NAMALWA (cell line): ENCODE data around the gene KAT6B.

Experiments used
- DNase-seq: peaks from one replicate; pipeline ENCODE4 v3.0.0-alpha.2; 2015; ENCODE audit warnings: low spot score

KAT6B gene

DNA sequence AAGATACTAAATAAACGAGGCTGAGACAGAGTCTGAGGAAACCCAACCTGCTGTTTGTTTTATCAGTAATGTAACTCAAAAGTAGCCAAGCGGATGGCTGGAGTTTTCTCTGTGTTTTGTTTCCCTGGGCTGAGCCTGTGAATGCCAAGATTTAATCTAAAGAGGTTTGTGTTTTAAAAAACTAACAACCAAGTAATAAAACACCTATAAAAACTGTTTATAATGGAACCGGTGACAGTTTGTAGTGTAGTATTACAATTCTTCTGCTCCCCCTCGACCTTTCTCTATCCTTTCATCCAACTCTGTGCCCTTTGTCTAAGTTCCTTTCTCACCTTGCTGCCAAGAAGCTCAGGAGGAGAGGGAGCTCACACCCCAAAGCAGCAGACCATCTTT lies 2.6 kb upstream of the KAT6B start:
- no peak for DNase-seq

DNA sequence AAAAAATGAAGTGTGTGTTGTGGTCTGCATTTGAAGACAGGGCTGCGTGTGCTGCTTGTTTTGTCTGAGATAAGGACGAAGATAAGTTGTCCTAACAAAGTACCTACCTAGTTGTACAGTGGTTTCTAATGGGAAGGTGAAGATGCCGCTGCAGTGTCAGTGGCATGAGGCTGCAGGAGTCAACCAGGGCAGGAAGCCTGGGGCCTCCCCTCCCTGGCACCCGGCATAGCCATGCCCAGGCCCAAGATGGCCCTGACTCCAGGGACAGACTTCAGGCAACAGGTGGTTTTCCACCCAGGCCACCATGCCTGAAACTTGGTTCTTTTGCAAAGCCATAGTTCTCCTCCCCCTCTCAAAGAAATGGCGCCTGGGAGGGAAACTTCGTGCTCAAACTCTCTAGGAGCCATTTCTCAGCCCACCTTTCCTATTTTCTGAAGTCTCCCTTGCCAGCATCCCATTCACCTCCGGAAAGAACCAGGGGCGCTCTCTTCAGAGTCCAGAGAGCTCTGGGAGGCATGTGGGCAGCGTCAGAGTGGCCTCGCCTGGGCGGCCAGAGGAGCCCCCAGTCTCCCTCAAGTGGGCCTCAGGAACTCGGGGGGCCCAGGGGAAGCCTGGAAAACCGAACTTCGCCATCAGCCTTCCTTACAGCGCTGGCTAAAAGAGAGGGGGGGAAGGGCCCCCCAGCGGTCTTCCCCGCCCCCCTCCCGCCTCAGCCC lies 2.1 kb upstream of the KAT6B start:
- no peak for DNase-seq

DNA sequence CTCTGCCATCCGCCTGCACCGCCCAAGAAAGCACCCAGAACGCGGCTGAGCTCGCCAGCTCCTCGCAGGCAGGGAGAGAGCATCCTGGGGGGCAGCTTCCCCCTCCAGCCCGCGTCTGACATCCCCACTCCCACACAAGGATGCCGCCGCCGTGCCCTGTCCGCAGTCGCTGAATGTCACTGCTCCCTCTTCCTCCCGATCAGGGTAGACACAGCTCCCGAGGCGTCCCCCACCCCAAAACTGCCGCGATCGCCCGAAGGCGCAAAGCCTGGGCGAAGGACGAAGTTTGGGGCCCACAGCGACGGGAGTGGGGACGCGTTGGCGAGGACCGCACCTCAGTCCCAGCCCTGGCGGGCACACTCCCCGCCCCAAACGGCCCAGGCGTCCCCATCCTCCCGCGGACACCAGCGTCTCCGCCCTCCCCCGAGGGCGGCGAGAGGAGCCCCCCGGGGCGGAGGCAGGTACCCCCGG lies 1.5 kb upstream of the KAT6B start:
- peak; percentile 31 for DNase-seq

DNA sequence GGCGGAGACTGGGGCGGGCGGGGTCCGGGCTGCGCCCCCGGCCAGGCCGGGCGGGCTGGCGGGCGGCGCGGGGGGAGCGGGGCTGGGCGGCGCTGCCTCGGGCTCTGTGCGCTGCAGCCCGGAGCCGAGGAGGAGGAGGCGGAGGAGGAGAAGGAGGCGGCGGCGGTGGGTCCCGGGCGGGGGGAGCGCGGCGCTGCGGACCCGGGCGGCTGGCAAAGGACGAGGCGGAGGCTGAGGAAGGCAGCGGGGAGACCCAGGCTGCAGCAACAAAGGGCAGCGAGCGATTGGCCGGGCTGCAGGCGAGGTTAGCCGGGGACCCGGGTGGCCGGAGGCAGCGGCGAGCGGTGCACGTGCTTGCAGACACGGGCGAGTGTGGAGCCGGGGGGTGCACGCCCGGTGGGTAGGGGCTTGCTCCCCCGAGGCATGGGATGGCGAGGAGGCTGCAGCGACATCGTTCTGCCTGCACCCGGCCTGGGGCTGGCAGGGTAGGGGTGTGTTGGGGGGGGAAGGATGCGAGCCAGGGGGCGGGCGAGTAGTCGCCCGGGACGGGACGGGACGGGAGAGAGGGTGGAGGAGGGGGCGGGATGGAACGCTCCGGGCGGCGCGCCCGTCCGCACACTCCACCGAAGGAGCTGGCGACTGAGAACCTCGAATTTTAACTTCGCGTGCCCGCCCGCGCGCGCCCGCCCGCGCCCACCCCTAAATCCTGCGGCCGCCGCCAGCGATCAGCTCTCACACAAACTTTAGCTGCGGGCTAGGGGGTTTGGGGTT lies 844 bp upstream of the KAT6B start:
- no peak for DNase-seq

DNA sequence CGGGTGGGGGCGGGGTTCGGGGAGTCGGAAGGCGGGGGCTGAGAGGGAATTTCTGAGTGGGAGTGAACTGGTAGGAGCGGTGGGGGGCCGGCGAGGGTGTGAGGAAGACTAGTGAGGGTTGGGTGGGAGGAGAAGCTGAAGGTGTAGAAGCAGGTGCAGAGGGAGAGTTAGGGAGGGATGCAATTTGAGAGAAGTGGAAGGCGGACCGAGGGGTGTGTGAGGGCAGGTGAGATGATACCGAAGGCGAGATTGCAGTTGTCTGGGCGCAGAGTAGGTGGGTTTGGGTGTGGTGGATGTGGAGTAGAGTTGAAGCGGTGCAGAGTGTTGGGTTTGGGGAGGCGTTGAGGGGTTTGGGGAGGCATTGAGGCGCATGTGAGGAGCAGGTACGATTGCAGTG lies 643 bp downstream of the KAT6B start:
- no peak for DNase-seq

DNA sequence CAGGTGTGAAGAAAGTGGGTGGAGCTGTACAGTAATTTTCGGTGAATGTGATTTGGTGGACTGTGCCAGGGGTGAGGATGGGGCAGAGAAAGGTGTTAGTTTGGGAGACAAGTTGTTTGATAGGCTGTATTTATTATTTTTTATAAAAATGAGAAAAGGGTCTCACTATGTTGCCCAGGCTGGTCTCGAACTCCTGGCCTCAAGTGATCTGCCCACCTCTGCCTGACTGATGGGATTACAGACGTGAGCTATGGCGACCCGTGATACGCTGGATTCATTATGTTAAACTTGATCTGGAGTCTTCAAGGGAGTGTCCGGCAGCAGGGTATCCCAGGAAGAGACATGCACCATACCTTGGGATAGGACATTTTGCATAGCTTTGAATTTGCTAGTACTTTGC lies 1.3 kb downstream of the KAT6B start:
- DNase-seq = no peak

DNA sequence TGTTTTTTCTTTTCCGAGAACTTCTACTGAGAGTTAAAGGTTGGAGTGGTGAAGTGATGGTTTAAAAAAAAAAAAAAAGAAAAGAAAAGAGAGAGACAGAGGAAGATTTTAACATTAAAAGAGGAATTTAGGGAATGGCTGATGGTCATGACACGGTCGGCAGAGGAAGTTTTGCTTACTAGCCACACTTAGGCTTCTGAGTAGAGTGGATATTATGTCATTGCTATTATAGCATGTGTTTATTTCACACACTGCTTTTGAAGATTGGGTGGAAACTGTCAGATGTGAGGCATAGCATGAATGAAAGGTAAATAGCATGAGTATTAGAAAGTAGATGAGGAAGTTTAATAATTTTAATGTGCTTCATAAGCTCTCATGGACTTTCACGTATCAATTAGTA lies 2.5 kb downstream of the KAT6B start:
- DNase-seq = no peak

DNA sequence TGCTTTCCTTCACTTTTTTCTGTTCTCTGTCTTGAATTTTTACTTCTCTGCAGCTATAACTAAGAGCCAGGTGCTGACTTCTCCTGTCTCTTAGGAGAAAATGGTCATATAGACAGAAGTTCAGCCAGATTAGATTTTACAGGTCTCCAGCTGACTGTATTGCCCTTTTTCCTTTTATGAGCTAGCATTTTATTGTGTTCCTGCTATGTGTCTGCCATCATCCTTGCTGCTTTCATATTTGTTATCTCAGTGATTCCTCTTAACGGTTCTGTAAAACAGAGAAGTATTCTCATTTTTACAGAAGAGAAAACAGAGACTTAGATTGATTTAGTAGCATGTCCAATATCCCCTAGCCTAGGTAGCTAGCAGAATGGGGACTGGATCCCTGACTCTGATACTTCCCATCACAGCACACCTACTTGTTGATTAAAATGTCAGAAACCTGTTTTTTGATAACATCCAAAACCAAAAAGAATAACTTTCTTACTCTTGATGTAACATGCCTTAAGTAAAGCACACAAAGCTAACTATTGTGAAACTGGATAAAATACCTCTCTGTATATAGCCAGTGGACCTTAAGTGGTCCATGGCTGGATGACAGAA lies 5.2 kb downstream of the KAT6B start:
- DNase-seq = no peak

DNA sequence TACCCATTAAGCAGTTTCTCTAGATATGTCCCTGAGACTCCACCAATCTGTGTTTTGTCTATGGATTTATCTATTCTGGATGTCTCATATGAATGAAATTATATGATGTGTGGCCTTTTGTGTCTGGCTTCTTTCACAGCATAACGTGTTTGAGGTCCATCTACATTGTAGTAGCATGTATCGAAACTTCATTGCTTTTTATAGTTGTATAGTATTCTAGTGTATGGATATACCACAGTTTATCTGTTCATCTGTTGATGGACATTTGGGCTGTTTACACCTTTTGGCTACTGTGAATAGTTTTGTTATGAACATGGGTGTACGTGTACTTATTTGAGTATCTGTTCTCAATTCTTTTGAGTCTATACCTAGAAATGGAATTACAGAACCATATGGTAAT lies 9.6 kb downstream of the KAT6B start:
- DNase-seq = no peak

DNA sequence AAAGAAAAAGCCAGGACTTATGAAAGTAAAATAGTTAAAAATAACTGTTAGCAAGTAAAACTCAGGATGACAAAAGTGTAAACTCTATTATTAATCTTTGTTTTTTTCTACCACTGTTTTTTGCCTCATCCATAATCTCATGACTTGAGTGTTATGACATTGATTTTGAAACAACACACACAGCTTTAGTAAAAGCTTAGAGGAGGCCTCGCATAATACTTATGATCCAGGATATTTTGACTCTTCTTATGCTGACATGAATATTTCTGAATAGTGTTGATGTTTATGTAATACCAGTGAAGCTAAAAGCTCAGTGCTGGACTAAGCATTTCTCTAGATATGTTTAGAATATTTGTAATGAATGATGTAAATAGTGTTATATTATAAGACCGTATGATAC lies 10.5 kb downstream of the KAT6B start:
- DNase-seq = no peak

DNA sequence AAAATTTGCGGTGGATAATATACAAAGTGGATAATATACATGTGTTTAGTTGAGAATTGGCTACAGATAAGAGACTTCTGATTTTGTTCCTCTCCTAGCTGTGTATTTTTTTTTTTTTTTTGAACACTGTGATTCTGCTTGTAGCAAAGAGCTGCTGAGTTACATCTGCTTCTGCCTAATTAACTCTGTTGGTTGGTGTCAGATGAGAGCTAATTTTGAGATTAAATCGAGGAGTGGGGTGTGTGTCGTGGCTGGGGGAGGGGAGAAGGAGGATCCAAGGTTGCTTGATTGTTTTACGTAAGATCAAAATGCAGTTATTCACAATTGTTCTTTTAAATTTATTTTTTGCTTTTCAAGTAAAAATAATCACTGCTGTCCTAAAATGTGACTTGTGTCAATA lies 11.3 kb downstream of the KAT6B start:
- DNase-seq = no peak

DNA sequence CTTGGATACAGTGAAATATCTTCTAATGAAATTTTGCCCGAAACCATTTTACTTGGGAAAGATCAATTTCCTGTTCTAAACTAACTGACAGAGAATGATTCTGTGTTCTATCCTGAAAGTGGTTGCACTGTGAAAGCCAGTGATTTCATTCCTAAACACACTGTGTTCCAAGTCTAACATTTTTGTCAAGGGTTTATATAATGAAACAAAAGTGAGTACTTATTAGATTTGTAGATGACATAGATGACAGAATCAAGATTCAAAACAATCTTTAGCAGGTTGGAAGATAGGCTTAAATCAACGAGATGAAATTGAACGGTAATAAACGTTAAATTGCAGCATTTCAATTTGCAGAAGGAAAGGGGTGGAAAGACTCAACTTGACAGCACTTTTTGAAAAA lies 13.3 kb downstream of the KAT6B start:
- no peak for DNase-seq

DNA sequence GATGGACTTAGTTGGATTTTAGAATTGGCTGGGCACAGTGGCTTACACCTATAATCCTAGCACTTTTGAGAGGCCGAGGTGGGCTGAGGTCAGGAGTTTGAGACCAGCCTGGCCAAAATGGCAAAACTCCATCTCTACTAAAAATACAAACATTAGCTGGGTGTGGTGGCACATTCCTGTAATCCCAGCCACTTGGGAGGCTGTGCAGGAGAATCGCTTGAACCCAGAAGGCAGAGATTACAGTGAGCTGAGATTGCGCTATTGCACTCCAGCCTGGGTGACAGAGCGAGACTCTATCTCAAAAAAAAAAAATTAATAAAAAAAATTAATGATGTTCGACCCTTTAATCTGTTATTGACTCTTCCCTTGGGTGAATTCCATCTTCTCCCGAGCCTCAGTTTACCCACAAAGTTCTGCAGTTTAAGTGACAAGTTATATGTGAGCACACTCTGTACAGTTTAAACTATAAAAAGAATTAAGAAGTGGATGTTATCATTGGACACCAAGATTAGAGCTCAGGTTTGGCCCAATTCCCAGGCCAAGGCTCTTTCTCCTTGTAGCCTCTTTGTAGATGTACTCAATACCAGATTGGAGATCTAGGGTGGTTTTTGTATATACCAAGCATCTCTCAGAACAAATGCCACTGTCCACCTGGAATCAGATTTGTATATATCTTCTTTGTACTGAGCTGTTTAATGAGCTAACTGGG lies 15.0 kb downstream of the KAT6B start:
- DNase-seq = no peak

DNA sequence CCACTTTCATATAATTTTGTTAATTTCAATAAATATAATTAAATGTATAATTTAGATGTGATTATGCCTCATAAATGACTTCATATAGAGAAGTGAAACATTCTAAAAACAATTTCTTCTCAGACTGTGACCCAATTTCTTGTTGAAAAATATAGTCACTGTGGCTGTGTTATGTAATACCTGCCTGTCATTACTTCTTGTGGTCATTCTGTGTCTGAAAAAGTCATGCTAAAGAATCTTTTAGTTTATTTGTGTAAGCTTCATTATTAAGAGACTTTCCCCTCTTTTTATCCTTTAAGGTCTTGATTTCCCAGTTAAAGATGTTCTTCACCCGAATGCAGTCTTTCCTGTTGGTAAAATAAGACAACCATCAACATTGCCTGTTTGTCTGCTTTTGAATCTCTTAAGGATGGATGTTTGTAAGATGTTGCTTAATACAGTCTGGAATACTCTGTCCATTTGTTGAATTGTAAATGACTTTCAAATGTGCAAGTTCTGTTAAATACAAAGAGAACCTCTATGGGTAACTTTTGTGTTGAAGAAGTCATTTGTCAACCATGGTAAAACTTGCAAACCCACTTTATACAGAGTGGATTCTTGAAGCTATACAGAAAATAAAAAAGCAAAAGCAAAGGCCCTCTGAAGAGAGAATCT lies 16.0 kb downstream of the KAT6B start:
- DNase-seq = no peak

DNA sequence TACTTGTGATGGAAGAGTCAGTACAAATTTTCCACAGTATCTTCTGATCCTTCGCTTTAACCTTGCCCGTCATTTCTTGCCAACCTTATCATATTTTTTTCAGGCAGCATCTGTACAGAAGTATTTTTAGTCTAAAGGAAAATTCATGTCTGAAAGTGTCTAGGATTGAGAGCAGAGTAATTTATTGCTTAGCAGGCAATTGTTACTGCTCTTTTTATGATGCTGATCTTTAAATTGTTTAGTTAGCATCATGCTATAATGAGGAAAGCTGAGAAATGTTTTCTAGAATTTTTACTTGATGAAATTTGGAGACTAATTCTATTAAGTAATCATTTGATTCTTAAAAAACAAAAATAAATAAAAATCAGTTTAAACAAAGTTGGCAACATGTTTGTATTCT lies 20.6 kb downstream of the KAT6B start:
- no peak for DNase-seq

DNA sequence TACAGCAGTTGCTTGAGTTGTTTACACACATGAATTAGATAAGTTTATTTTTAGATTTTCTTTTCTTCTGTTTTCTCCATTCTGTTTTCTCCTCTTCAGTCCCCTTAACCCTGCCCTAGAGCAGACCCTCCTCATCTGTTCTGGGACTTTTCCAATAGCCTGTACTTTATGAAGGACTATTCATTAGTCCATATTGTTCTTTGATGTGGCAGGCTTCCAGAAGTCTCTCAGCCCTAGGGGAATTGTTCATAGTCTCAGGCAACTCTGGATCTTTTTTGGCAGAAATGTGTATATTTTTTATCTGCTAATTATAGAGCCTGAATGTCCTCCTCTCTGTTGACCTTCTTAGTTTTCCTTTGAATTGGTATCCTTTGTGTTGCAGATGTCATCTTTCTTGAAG lies 25.4 kb downstream of the KAT6B start:
- no peak for DNase-seq

DNA sequence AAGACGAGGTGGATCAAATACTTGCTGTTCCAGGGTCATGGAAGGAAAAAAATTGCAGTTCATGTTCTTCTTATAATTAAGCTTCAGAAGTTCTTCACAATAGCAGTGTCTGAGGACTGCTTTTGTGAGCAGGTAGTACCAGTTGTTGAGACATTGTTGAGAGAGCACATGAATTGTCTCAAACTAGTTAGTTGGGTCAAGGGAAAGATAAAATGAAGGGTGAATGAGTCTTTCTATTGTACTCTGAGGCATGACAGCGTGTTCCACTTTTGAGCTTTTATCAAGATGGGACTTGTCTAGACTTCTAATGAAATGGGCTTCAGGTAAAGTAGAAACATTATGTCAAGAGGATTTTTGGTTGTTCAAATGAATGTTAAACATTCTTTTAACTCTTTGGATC lies 26.0 kb downstream of the KAT6B start:
- no peak for DNase-seq

DNA sequence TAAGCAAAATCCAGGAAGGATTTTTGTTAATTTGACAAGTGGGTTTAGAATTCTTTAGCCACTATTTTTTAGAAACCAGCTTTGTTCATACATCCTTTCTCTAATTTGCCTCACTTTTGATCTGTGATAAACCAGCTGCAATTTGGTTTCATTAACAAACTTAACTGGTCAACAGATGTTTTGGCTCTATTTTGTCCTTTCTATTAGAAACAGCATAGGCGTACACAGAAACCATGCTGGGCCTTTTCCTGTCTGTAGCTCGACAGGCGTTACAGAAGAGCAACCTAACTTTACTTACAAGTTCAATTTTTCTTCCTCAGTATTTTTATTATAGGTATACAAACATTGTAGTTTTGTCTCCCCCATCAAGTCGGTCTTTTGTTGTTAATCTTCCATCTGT lies 28.2 kb downstream of the KAT6B start:
- DNase-seq = peak; percentile 22

DNA sequence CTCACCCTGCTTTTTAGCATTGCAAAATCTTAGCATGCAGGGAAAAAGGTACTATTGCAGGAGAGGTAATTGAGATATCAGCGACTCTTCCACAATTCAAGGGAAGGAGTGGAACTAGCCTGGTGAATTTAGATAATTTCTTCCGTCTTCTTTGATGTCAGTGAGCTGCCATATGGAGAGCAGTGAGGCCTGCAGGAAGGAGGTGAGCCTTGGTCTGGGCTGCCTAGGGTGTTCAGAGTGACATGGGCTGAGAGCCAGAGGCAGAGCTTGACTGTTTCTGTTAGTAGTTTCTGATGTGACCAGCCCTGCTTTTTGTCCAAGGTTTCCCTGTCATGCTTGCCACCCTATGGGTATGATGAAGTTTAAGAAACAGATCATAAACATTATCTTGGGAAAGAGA lies 28.6 kb downstream of the KAT6B start:
- peak; percentile 38 for DNase-seq

DNA sequence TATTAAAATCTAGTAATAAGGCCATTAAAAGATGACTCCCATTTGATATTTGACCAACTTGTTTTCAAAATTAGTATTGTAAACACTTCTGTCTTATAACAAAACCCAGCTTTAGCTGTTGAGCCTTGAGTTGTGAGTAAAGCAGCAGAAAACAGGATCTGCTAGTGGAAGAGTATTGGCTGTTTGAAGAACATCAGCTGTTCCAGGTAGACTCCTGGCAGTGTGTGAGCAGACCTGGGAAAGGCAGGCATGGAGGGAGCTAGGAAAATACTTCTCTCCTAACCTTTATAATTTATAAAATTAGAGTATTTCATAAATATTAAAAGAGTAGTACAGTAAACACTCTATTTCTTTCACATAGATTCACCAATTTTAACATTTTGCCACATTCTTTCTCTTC lies 29.0 kb downstream of the KAT6B start:
- DNase-seq = no peak

DNA sequence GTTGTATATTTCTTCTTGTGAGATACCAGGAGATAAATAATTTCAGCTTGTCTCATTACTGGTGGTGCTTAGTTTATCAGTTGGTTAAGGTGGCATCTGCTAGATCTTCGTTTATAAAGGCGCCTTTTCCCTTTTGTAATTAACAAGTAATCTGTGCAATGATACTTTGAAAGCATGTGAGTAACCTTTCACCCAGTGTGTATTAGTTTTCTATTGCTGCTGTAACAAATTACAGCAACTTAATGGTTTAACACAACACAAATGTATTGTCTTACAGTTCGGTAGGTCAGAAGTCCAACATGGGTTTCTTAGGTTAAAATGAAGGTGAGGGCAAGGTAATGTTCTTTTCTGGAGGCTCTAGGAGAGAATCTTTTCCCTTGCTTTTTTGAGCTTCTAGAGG lies 30.5 kb downstream of the KAT6B start:
- no peak for DNase-seq

DNA sequence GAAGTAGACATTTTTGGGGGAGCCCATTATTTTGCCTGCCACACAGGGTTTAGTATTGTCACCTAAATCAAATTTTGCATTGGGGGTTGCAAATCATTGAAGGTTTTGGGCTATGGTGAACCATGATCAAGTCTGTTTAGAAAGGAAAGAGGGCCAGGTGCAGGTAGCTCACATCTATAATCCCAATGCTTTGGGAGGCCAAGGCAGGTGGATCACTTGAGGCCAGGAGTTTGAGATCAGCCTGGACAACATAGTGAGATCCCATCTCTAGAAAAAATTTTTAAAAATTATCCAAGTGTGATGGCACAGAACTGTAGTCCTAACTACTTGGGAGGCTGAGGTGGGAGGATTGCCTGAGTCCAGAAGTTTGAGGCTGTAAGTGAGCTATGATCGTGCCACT lies 31.2 kb downstream of the KAT6B start:
- no peak for DNase-seq
